Activated CD4-positive, alpha-beta T cell treated with anti-CD3 and anti-CD28 coated beads, Interleukin-2, amount 50 U/mL, for 4 hours (primary cell): ENCODE results near the gene TNNI3K.

Experiments used
- DNase-seq, 2 experiments: peaks; one replicate each; pipeline ENCODE4 v3.0.0-alpha.2; 2020

TNNI3K gene

GRCh38 chr1:74452035-74452434 is 216.8 kb downstream of the TNNI3K start:
- DNase-seq, result no peak

GRCh38 chr1:74453277-74453676 is 218.1 kb downstream of the TNNI3K start:
- no peak for DNase-seq

DNA sequence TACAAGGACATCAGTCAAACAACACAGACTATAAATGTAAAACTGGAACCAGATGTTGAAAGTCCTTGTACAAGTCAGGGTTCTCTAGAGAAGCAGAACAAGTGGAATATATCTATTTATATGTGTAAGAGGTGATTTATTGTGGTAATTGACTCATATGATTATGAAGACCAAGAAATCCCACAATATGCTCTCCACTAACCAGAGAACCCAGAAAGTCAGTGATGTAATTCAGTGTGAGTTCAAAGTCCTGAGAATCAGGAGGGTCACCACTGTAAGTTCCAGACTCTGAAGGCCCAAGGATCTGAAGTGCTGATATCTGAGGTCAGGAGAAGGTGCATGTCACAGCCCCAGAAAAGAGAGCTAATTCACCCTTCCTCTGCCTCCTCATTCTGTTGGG is 220.2 kb downstream of the TNNI3K start:
- no peak for DNase-seq

DNA sequence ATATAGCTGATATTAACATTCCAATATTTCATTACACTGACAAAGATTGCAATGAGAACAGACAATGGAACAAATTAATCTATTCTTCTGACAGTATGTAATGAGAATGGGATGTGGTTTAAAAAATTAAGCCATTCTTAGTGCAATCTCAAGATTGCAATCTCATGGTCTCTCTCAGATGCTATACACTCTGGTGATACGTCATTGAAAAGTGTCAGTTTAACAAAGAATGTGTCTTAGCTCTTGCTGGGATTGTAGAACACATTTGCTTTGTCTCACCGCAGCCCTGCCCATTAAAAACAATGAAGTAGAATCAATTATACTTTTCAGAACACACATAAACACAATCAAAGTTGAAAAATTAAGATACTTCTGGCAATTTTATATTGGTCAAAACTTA is 222.1 kb downstream of the TNNI3K start:
- no peak for DNase-seq

DNA sequence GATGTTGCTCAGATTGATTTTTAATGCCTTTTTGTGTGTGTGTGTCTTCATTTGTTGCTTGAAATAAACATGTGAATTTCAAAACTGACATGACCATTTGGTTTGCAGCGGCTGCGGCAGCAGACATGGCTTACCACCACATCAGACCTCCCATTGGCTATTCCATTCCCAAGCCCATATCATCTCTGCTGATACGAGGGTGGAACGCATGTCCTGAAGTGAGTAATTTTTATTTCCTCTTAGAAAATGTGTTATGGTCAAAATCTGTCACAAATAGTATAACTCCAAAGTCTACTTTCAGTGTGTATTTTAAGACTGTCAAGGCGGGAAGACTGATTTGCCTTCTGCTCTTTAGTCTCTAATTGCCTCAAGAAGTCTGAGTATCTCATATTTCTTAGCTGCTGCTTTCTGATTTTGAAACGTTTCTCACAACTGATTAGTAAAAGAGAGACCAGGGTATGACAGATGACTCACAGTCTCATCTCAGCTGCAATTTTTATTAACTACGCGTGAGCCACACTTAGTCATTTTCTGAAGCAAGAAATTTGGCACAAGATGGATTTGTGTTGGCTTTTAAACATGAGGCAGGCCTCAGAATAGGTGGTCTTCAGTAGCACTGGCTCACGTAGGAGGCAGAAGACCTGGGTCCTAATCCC is 228.3 kb downstream of the TNNI3K start:
- DNase-seq, result no peak

GRCh38 chr1:74464037-74464436 is 228.8 kb downstream of the TNNI3K start:
- DNase-seq, result no peak

- no peak for DNase-seq
Observed at GRCh38 chr1:74465193-74465681, 230.1 kb downstream of the TNNI3K start.

DNA sequence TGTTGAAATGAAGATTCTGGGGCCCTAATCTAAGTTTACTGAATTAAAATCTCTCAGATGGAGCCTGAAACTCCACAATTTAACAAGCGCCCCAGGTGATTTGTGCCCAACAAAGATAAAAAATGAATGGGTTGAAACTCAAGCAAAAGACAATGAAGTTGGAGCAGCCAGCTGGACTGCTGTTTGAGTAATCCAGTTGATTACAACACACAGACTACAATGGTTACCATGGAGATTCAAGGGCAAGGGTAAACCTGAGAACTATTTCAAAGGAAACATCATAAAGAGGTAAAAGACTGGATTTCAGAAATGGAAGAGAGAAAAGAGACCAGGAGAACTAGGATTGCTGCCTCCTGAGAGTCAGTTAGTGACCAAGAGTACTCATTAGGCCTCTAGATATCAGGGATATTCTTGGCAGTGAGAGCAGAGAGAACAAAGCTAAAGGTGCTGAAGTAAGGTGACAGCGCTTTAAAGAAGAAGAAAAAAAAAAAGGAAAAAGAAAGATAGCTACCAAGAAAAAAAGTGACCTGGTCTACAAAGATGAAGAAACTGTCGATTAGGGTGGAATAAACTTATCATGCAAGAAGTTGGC is 232.7 kb downstream of the TNNI3K start:
- DNase-seq, result no peak

- DNase-seq, result no peak
Observed at GRCh38 chr1:74468982-74469603, 233.9 kb downstream of the TNNI3K start.

GRCh38 chr1:74470251-74470650 is 235.1 kb downstream of the TNNI3K start:
- no peak for DNase-seq

GRCh38 chr1:74470936-74471335 is 235.7 kb downstream of the TNNI3K start:
- no peak for DNase-seq

DNA sequence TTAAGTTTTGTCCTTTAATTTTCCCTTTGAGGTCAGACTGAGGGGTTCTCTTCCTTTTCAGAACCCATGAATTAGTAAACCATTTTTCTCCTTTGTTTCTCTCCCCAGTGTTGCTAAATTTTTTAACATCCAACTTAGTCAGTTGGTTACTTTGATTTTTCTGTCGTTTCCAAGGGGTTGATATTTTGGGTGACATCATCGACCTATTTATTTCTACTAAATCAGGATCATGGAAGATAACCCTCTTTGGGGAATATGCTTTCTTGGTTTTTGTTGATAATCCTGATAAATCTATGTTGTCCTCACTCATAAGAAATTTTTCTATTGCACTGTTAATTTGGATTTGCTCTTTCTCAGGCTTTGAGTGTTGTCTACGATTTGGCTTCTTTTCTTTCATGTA is 236.3 kb downstream of the TNNI3K start:
- no peak for DNase-seq

DNA sequence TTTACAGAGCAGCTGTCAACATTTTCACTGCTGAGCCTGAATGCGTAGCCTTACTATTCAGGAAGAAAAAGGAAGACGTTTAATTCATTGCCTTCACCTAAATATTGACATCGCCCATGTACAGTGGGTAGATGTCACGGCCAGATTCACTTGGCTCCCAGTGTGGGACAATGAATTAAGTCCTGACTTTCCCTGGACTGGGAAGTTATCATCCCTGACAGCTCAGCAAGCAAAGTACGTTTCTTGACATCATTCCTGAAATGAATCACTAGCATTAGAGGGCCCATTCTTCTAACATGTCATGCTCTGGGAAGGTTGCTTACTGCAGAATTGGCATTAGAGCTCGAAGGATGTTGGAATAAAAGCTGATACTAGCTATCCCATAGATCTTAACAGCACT is 239.4 kb downstream of the TNNI3K start:
- DNase-seq, result no peak

GRCh38 chr1:74478979-74479378 is 243.8 kb downstream of the TNNI3K start:
- no peak for DNase-seq

- DNase-seq, result no peak
Observed at GRCh38 chr1:74480068-74480467, 244.9 kb downstream of the TNNI3K start.

DNA sequence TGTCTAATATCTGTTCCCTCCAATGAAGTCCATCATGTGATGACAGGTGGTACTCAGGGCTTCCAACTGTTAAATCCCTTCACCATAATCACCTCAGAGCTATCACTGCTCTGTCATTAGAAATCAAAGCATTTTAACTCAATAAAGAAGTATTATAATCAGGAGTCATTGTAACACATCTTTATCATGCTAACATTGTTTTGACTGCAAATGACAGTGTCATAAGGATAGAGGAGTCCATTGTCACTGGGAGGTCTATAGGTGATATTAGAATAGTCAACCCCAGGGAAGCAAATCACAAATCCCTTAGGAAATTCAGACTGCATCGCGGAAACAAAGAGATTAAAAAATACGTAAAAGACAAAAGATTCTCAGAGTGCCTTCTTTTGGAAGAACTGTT is 246.4 kb downstream of the TNNI3K start:
- DNase-seq, result no peak

DNA sequence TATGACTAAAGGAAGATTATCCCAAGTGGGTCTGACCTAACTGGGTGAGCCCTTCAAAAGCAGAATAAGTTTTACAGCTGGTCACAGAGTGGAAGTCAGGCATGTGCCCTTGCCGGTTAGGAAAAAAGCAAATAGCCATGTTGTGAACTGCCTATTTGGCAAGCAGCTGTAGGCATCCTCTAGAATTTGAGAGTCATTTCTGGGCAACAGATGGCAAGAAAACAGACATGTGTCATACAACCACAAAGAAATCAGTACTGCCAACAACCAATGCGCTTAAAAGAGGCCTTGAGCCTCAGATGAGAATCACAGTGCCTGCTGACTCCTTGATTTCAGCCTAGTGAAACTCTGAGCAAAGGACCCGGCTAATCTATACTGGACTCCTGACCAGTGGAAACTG is 250.4 kb downstream of the TNNI3K start:
- DNase-seq, result no peak

DNA sequence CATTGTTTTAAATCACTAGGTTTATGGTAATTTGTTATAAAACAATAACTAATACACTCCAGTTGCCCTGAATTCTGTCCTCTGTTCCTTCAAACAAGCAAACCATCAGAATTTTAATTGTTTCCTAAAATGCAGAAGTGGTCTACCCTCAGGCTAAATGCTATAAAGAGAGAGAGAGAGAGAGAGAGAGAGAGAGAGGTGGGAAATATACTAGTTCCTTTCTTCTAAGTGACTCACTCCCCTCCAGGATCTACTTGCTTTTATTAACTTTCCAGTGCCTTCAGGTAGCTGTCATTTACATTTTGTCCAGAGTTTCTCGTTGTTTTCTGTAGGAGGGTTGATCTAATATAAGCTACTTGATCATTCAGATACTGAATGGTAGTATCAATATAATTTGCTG is 250.8 kb downstream of the TNNI3K start:
- DNase-seq, result no peak

DNA sequence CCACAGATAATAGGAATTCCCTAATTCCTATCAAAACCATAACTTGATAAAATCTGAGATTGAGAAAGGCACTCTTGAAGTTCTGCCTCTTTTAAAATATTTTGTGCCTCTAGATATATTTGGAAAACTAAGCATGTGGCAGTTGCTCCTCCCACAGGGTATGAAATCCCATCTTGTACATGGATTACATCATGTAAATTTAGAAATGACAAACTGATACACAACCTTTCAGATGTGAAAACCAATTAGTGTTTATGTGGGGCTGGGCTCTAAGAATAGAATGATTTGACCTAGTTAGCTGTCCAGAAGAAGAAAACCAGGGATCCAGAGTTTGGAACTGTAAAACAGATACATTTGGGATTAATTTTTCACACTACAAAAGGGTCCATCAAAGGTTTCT is 261.5 kb downstream of the TNNI3K start:
- DNase-seq, result no peak

- DNase-seq, result no peak
Observed at GRCh38 chr1:74498901-74499300, 263.7 kb downstream of the TNNI3K start.

GRCh38 chr1:74502432-74502831 is 267.2 kb downstream of the TNNI3K start:
- DNase-seq, result no peak

GRCh38 chr1:74502858-74503257 is 267.7 kb downstream of the TNNI3K start:
- DNase-seq, result no peak

- DNase-seq, result peak; percentile 5 to 8
Observed at GRCh38 chr1:74504125-74504932, 269.1 kb downstream of the TNNI3K start.
